K562 (cell line): ENCODE results near the gene GGNBP2. TPM values are rescaled to one million over a fixed set of nuclear protein-coding genes. Genes with fewer than 3 reads are reported as not detected.

Source experiments
- BRD9 ChIP-seq: fragments of 450-650 bp; IDR thresholded peaks from 2 replicates; pipeline ENCODE4 v1.6.1; 2018; ENCODE audit warnings: low read depth; ENCODE audit not compliant: partially characterized antibody
- EGR1 ChIP-seq: fragments of 450-650 bp; conservative IDR thresholded peaks from 2 replicates; pipeline ENCODE4 v1.6.1; 2017; ENCODE audit warnings: mild to moderate bottlenecking
- GATAD2B ChIP-seq: fragments of 450-650 bp; IDR thresholded peaks from 2 replicates; pipeline ENCODE4 v1.6.1; 2017; ENCODE audit warnings: mild to moderate bottlenecking, borderline replicate concordance
- NCOA1 ChIP-seq: fragments of 450-650 bp; IDR thresholded peaks from 2 replicates; pipeline ENCODE4 v1.6.1; 2016; ENCODE audit warnings: low read depth
- NR2F6 ChIP-seq: fragments of 450-650 bp; formaldehyde crosslinking; IDR thresholded peaks from 2 replicates; pipeline ENCODE4 v1.4.0; 2020; ENCODE audit warnings: mild to moderate bottlenecking
- NR3C1 ChIP-seq: sonication (generic); formaldehyde crosslinking; IDR thresholded peaks from 2 replicates; pipeline ENCODE4 v1.8.1; 2022; ENCODE audit warnings: missing genetic modification reagents
- PTBP1 ChIP-seq: fragments of 200-400 bp; formaldehyde crosslinking; IDR thresholded peaks from 2 replicates; pipeline ENCODE4 v1.6.1; 2017; ENCODE audit warnings: low read depth, low read length
- RAD21 ChIP-seq, 2 experiments: fragments of 250-450 bp in 1 of 2; fragments of 450-650 bp in 1 of 2; sonication (Bioruptor Pico) in 1 of 2; formaldehyde crosslinking in 1 of 2; IDR thresholded peaks in 1 of 2; conservative IDR thresholded peaks in 1 of 2; 2 replicates each; pipeline versions ENCODE4 v1.4.0 to v1.8.0; 2020 to 2022; ENCODE audit warnings: mild to moderate bottlenecking in 2 of 2, moderate library complexity in 1 of 2
- SP1 ChIP-seq: sonication (generic); formaldehyde crosslinking; IDR thresholded peaks from 2 replicates; pipeline ENCODE4 v1.8.1; 2022; ENCODE audit warnings: mild to moderate bottlenecking, missing genetic modification reagents
- polyA plus RNA-seq, 8 experiments: library from polyadenylated mRNA; depleted of rRNA in 4 of 8; stranded (reverse) in 5 of 8; unstranded in 3 of 8; fragments of >200 nt; fragmentation: Nextera tagmentation in 2 of 8; fragmentation: Illumina TruSeq in 1 of 8; extraction: Ambion mirVana in 2 of 8; extraction: Trizol in 1 of 8; gene quantifications; 2 replicates each; pipeline versions ENCODE4 v1.2.1 to v1.2.3, GENCODE V29; 2011 to 2014; ENCODE audit warnings: inconsistent platforms in 1 of 8, missing spikeins in 1 of 8
- total RNA-seq, 7 experiments: library from RNA; depleted of rRNA in 6 of 7; stranded (reverse); fragments of >200 nt in 6 of 7; fragmentation: Illumina TruSeq in 2 of 7; extraction: Trizol in 2 of 7; gene quantifications; 2 replicates each; pipeline versions ENCODE4 v1.2.1 to v1.2.3, GENCODE V29; 2011 to 2021; ENCODE audit warnings: low replicate concordance in 1 of 7
- TF ChIP-seq, protein P1 (sequence below): fragments of 450-650 bp; IDR thresholded peaks from 2 replicates; pipeline ENCODE4 v1.6.1; 2016; ENCODE audit warnings: mild to moderate bottlenecking, moderate library complexity
- TF ChIP-seq, protein P2 (sequence below): fragments of 450-650 bp; IDR thresholded peaks from 2 replicates; pipeline ENCODE4 v1.7.1; 2018; ENCODE audit warnings: mild to moderate bottlenecking, low read depth; ENCODE audit not compliant: partially characterized antibody
- TF ChIP-seq, protein P3 (sequence below): sonication (generic); formaldehyde crosslinking; IDR thresholded peaks from 2 replicates; pipeline ENCODE4 v1.8.1; 2023; ENCODE audit warnings: mild to moderate bottlenecking, missing genetic modification reagents, moderate library complexity

The GGNBP2 gene
- total and polyA plus RNA-seq, 9 of the 15 experiments (the other 6 are each of a cell fraction or from before 2014, with no cell fraction given), result 35.7 to 96.6 (median 64.1) TPM

DNA sequence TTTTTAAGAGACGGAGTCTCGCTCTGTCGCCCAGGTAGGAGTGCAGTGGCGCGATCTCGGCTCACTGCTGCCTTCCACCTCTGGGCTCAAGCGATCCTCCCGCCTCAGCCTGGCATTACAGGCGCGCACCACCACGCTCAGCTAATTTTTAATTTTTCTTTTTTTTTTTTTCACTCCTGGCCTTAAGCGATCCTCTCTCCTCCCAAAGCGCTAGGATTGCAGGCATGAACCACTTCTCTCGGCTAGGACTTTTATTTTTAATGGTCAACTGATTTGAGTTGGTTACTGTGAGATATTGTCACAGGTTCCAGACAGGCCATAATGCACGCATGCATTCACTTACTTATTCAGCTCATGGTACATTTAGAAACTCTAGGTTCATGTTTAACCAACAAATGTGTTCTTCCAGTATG lies 9.0 kb upstream of the GGNBP2 start (continued):
- TF ChIP-seq, protein P1, sequence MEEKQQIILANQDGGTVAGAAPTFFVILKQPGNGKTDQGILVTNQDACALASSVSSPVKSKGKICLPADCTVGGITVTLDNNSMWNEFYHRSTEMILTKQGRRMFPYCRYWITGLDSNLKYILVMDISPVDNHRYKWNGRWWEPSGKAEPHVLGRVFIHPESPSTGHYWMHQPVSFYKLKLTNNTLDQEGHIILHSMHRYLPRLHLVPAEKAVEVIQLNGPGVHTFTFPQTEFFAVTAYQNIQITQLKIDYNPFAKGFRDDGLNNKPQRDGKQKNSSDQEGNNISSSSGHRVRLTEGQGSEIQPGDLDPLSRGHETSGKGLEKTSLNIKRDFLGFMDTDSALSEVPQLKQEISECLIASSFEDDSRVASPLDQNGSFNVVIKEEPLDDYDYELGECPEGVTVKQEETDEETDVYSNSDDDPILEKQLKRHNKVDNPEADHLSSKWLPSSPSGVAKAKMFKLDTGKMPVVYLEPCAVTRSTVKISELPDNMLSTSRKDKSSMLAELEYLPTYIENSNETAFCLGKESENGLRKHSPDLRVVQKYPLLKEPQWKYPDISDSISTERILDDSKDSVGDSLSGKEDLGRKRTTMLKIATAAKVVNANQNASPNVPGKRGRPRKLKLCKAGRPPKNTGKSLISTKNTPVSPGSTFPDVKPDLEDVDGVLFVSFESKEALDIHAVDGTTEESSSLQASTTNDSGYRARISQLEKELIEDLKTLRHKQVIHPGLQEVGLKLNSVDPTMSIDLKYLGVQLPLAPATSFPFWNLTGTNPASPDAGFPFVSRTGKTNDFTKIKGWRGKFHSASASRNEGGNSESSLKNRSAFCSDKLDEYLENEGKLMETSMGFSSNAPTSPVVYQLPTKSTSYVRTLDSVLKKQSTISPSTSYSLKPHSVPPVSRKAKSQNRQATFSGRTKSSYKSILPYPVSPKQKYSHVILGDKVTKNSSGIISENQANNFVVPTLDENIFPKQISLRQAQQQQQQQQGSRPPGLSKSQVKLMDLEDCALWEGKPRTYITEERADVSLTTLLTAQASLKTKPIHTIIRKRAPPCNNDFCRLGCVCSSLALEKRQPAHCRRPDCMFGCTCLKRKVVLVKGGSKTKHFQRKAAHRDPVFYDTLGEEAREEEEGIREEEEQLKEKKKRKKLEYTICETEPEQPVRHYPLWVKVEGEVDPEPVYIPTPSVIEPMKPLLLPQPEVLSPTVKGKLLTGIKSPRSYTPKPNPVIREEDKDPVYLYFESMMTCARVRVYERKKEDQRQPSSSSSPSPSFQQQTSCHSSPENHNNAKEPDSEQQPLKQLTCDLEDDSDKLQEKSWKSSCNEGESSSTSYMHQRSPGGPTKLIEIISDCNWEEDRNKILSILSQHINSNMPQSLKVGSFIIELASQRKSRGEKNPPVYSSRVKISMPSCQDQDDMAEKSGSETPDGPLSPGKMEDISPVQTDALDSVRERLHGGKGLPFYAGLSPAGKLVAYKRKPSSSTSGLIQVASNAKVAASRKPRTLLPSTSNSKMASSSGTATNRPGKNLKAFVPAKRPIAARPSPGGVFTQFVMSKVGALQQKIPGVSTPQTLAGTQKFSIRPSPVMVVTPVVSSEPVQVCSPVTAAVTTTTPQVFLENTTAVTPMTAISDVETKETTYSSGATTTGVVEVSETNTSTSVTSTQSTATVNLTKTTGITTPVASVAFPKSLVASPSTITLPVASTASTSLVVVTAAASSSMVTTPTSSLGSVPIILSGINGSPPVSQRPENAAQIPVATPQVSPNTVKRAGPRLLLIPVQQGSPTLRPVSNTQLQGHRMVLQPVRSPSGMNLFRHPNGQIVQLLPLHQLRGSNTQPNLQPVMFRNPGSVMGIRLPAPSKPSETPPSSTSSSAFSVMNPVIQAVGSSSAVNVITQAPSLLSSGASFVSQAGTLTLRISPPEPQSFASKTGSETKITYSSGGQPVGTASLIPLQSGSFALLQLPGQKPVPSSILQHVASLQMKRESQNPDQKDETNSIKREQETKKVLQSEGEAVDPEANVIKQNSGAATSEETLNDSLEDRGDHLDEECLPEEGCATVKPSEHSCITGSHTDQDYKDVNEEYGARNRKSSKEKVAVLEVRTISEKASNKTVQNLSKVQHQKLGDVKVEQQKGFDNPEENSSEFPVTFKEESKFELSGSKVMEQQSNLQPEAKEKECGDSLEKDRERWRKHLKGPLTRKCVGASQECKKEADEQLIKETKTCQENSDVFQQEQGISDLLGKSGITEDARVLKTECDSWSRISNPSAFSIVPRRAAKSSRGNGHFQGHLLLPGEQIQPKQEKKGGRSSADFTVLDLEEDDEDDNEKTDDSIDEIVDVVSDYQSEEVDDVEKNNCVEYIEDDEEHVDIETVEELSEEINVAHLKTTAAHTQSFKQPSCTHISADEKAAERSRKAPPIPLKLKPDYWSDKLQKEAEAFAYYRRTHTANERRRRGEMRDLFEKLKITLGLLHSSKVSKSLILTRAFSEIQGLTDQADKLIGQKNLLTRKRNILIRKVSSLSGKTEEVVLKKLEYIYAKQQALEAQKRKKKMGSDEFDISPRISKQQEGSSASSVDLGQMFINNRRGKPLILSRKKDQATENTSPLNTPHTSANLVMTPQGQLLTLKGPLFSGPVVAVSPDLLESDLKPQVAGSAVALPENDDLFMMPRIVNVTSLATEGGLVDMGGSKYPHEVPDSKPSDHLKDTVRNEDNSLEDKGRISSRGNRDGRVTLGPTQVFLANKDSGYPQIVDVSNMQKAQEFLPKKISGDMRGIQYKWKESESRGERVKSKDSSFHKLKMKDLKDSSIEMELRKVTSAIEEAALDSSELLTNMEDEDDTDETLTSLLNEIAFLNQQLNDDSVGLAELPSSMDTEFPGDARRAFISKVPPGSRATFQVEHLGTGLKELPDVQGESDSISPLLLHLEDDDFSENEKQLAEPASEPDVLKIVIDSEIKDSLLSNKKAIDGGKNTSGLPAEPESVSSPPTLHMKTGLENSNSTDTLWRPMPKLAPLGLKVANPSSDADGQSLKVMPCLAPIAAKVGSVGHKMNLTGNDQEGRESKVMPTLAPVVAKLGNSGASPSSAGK, result no peak
- TF ChIP-seq NR2F6 (no peak), BRD9 (no peak), GATAD2B (no peak), RAD21 (CRISPR knock-in tag; conservative IDR thresholded peaks at IDR 0.05 in 1 of 2, IDR thresholded peaks at IDR 0.05 in 1 of 2) (no peak), NCOA1 (no peak; the same call in 1 of the 2 replicates), SP1 (CRISPR knock-in tag) (no peak), PTBP1 (0 out of 2 replicates have a peak, but pooled peaks have one; percentile 38), NR3C1 (CRISPR knock-in tag) (no peak), EGR1 (no peak)
- TF ChIP-seq, protein P2, sequence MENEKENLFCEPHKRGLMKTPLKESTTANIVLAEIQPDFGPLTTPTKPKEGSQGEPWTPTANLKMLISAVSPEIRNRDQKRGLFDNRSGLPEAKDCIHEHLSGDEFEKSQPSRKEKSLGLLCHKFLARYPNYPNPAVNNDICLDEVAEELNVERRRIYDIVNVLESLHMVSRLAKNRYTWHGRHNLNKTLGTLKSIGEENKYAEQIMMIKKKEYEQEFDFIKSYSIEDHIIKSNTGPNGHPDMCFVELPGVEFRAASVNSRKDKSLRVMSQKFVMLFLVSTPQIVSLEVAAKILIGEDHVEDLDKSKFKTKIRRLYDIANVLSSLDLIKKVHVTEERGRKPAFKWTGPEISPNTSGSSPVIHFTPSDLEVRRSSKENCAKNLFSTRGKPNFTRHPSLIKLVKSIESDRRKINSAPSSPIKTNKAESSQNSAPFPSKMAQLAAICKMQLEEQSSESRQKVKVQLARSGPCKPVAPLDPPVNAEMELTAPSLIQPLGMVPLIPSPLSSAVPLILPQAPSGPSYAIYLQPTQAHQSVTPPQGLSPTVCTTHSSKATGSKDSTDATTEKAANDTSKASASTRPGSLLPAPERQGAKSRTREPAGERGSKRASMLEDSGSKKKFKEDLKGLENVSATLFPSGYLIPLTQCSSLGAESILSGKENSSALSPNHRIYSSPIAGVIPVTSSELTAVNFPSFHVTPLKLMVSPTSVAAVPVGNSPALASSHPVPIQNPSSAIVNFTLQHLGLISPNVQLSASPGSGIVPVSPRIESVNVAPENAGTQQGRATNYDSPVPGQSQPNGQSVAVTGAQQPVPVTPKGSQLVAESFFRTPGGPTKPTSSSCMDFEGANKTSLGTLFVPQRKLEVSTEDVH, result no peak
- TF ChIP-seq, protein P3, sequence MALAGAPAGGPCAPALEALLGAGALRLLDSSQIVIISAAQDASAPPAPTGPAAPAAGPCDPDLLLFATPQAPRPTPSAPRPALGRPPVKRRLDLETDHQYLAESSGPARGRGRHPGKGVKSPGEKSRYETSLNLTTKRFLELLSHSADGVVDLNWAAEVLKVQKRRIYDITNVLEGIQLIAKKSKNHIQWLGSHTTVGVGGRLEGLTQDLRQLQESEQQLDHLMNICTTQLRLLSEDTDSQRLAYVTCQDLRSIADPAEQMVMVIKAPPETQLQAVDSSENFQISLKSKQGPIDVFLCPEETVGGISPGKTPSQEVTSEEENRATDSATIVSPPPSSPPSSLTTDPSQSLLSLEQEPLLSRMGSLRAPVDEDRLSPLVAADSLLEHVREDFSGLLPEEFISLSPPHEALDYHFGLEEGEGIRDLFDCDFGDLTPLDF (CRISPR knock-in tag), result 0 out of 2 replicates have a peak, but pooled peaks have one; percentile 3
